Uterus (tissue), 4 donors: ENCODE results near the gene KCNJ15. TPM values are rescaled to one million over a fixed set of nuclear protein-coding genes. Genes with fewer than 3 reads are reported as not detected.

Source experiments
- DNase-seq, 2 donors: peaks; one replicate each; pipeline ENCODE4 v3.0.0-alpha.2; 2019 to 2020
- H3K27ac ChIP-seq, 2 donors: fragments of 200-600 bp; sonication (generic); 1 replicate in 1 of 2; 2 replicates in 1 of 2; pipeline ENCODE4 v1.5.1; 2016 to 2018
- H3K27me3 ChIP-seq, 2 donors: fragments of 200-600 bp; sonication (generic); one replicate each; pipeline ENCODE4 v1.5.1; 2018 to 2019; ENCODE audit warnings: control low read depth in 1 of 2
- H3K36me3 ChIP-seq, 2 donors: fragments of 200-600 bp; sonication (generic); one replicate each; pipeline ENCODE4 v1.5.1; 2019; ENCODE audit warnings: control low read depth in 1 of 2
- H3K4me1 ChIP-seq, 2 donors: fragments of 200-600 bp; sonication (generic); one replicate each; pipeline ENCODE4 v1.5.1; 2018 to 2019; ENCODE audit warnings: control low read depth in 1 of 2
- H3K4me3 ChIP-seq, 2 donors: fragments of 200-600 bp; sonication (generic); 1 replicate in 1 of 2; 2 replicates in 1 of 2; pipeline ENCODE4 v1.5.1; 2018 to 2019; ENCODE audit warnings: mild to moderate bottlenecking in 1 of 2
- H3K9me3 ChIP-seq, 2 donors: fragments of 200-600 bp; sonication (generic); one replicate each; pipeline ENCODE4 v1.5.1; 2019; ENCODE audit warnings: control low read depth in 1 of 2
- POLR2A ChIP-seq, 2 donors: fragments of 450-650 bp; IDR thresholded peaks; one replicate each; pipeline ENCODE4 v1.6.1; 2016; ENCODE audit warnings: antibody characterized with exemption in 2 of 2, mild to moderate bottlenecking in 1 of 2, moderate library complexity in 1 of 2
- intact Hi-C: fragments of 100-400 bp; cut with DNase I; formaldehyde crosslinking; loops from one replicate; pipeline ENCODE4 v1.15.1; 2023; ENCODE audit warnings: low total_unique reads
- total RNA-seq, 4 donors: library from RNA; depleted of rRNA in 3 of 4; stranded (reverse); fragments of >200 nt in 3 of 4; gene quantifications; one replicate each; pipeline versions ENCODE4 v1.1.0 to v1.2.4, GENCODE V29; 2014 to 2023
- TF ChIP-seq, protein P1 (sequence below), 4 experiments: fragments of 200-600 bp in 2 of 4; fragments of 450-650 bp in 2 of 4; sonication (generic) in 2 of 4; IDR thresholded peaks; one replicate each; pipeline ENCODE4 v1.5.1; 2016 to 2019; ENCODE audit warnings: antibody characterized with exemption in 4 of 4, mild to moderate bottlenecking in 2 of 4, moderate library complexity in 1 of 4
- donor health status: DM: yes; HTN: yes; CAD: no.

Gene KCNJ15
- total RNA-seq, 4 donors from 2014 or later, result 0.21 to 1.1 (median 0.28) TPM

DNA sequence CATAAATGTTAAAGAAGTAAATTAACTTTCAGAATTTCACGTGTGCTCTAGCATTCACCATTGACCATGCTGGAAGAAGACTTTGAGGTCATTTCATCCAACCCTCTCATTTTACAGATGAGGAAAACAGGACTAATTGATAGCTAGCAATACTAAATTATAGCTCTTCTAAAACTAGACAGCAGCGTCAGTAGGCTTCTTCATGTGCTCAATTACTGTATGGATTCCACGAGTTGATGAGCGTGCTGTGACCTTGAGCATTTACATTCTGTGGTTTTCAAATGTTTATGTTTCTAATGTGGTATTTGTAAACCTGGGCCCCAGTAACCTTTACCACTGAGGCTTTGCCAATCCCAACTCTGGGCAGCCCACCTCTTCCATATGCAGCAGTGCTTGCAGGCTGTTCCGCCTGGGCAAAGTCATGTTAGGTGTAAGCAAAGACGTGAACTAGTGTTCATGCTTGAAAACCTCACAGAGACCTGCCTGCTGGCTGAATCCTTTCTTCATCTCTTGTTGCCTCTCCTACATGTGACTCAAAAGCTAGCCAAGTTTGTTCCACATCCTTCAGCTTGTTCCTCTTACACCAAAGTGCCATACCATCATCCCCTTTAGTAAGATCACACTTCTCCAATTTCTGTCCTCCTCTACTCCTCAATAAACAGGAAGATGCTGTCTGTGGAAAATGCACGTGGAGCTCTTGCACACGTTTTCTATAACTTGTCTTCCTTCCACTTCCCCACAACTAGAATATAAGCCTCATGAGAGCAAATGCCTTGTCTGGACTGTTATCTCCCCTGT, 17.2 kb downstream of the KCNJ15 start:
- H3K4me1 ChIP-seq, result no peaks in the 10 kb centered on the region
- H3K36me3 ChIP-seq, result no peaks in the 10 kb centered on the region
- intact Hi-C loops, result no loop called here
- H3K27me3 ChIP-seq, result no peaks in the 10 kb centered on the region
- TF ChIP-seq, protein P1, sequence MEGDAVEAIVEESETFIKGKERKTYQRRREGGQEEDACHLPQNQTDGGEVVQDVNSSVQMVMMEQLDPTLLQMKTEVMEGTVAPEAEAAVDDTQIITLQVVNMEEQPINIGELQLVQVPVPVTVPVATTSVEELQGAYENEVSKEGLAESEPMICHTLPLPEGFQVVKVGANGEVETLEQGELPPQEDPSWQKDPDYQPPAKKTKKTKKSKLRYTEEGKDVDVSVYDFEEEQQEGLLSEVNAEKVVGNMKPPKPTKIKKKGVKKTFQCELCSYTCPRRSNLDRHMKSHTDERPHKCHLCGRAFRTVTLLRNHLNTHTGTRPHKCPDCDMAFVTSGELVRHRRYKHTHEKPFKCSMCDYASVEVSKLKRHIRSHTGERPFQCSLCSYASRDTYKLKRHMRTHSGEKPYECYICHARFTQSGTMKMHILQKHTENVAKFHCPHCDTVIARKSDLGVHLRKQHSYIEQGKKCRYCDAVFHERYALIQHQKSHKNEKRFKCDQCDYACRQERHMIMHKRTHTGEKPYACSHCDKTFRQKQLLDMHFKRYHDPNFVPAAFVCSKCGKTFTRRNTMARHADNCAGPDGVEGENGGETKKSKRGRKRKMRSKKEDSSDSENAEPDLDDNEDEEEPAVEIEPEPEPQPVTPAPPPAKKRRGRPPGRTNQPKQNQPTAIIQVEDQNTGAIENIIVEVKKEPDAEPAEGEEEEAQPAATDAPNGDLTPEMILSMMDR (IDR thresholded peaks at IDR 0.05), result no peak
- no peak for TF ChIP-seq POLR2A (IDR thresholded peaks at IDR 0.05)
- no peaks in the 10 kb centered on the region for H3K9me3 ChIP-seq
- DNase-seq, result no peak
- H3K27ac ChIP-seq, result no peak overlapping the region
- no peak overlapping the region for H3K4me3 ChIP-seq

DNA sequence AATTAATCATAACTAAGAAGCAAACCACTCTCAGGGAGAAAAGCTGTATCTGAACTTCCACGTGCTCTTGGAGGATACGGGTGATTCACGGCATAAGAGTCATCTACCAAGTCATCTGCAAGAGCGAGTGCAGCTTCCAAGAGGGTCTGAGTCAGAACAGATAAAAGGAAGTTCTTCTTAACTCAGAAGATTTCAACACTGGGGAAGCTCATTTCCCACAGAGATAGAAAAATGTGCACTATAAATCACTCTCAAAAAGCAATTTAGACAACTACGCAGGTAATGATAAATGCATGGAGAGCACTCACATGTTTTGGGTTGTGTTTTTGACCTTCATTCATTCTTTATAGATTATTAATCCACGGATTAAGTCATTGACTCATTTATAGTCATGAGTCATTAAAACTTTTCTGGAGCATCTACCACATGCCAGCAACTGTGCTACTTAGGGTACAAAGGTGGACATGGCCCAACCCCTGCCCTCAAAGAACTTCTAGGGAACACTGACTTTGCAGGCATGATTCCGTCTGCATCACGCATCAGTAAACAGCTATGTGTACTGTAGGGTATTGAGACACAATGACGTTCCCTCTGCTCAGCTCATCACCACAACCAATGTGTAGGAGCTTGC, 20.8 kb downstream of the KCNJ15 start:
- Histone ChIP-seq H3K27ac (no peak overlapping the region), H3K4me3 (no peak overlapping the region), H3K9me3 (no peaks in the 10 kb centered on the region), H3K36me3 (no peaks in the 10 kb centered on the region), H3K27me3 (no peaks in the 10 kb centered on the region), H3K4me1 (no peaks in the 10 kb centered on the region)
- DNase-seq, result peak in 1 of 2 donors; percentile 65
- intact Hi-C loops, result no loop called here
- no peak for TF ChIP-seq POLR2A (IDR thresholded peaks at IDR 0.05)
- TF ChIP-seq, protein P1 (IDR thresholded peaks at IDR 0.05), result no peak

DNA sequence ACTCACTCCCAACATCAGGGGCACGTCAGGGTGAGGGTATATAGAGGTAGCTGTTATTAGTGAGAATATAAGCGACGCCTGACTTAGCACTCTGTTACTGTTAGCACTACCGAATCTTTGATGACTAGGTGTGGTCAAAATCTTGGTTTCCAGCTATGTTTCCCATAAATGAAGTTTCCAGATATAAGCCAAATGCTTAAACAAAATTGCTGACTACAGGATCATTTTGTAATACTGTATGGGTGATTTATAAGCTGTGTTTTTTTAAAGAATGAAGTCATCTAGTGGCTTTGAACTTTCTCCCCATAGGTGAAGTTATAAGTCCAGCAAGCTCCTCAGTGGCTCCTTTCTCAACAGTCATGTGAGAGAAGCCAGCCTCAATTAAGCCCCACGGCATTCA, 23.7 kb downstream of the KCNJ15 start:
- Histone ChIP-seq H3K36me3 (no peaks in the 10 kb centered on the region), H3K9me3 (no peaks in the 10 kb centered on the region), H3K27me3 (no peaks in the 10 kb centered on the region), H3K27ac (no peak overlapping the region), H3K4me3 (no peak overlapping the region), H3K4me1 (no peaks in the 10 kb centered on the region)
- no peak for TF ChIP-seq POLR2A (IDR thresholded peaks at IDR 0.05)
- TF ChIP-seq, protein P1 (IDR thresholded peaks at IDR 0.05), result no peak
- intact Hi-C loops, result no loop called here
- no peak for DNase-seq

DNA sequence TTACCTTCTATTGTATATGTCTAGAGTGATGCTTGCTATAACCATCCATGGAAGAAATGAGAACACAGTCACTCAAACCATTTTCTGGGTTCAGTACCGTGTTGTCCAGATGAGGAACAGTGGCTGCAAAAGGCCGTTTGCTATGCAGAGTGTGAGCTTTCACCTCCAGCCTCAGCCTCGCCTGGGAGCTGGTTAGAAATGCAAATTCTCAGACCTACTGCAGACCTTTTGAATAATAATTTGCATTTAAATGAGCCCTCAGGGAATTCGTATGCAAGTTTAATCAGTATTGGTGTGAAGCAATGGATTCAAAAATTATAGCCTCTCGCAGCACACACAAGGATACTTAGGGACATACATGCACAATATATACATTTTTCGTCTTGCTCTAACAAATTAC, 24.1 kb downstream of the KCNJ15 start:
- H3K4me3 ChIP-seq, result no peak overlapping the region

DNA sequence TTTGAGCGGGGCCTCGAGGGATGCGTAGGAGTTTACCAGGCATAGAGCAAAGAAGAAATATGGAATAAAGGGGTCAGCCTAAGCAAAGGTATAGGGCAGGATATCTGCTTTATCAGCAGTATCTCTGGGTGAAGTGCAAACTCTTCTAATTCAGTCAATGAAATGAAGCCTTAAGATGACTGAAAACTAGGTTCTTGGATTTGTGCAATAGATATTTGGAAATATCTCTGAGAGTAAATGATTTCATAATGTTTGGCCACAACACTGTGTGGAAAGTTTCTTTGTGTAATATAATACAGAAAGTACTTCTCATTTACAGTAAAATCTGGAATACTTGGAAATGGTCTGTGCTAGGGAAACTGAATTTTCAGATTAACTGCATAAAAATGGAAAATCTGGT, 26.1 kb downstream of the KCNJ15 start:
- no peak overlapping the region for H3K27ac ChIP-seq
- TF ChIP-seq, protein P1 (IDR thresholded peaks at IDR 0.05), result no peak
- no peak for TF ChIP-seq POLR2A (IDR thresholded peaks at IDR 0.05)
- H3K4me1 ChIP-seq, result no peaks in the 10 kb centered on the region

More for the DNA sequence above, 24.1 kb downstream of the KCNJ15 start:
- Histone ChIP-seq H3K36me3 (no peaks in the 10 kb centered on the region), H3K4me1 (no peaks in the 10 kb centered on the region), H3K9me3 (no peaks in the 10 kb centered on the region), H3K27ac (no peak overlapping the region), H3K27me3 (no peaks in the 10 kb centered on the region)
- no peak for DNase-seq
- intact Hi-C loops, result no loop called here
- TF ChIP-seq, protein P1 (IDR thresholded peaks at IDR 0.05), result no peak
- TF ChIP-seq POLR2A (IDR thresholded peaks at IDR 0.05), result no peak

More for the DNA sequence above, 26.1 kb downstream of the KCNJ15 start:
- no peak overlapping the region for H3K4me3 ChIP-seq
- H3K9me3 ChIP-seq, result no peaks in the 10 kb centered on the region
- intact Hi-C loops, result no loop called here
- H3K36me3 ChIP-seq, result no peaks in the 10 kb centered on the region
- DNase-seq, result no peak
- H3K27me3 ChIP-seq, result no peaks in the 10 kb centered on the region
